ENCODE results near the gene DENND1A. TPM values are rescaled to one million over a fixed set of nuclear protein-coding genes. Genes with fewer than 3 reads are reported as not detected.

Gene DENND1A
- total and polyA plus RNA-seq, 2 experiments from 2014 or later = 13.1 to 28.7 TPM

DNA sequence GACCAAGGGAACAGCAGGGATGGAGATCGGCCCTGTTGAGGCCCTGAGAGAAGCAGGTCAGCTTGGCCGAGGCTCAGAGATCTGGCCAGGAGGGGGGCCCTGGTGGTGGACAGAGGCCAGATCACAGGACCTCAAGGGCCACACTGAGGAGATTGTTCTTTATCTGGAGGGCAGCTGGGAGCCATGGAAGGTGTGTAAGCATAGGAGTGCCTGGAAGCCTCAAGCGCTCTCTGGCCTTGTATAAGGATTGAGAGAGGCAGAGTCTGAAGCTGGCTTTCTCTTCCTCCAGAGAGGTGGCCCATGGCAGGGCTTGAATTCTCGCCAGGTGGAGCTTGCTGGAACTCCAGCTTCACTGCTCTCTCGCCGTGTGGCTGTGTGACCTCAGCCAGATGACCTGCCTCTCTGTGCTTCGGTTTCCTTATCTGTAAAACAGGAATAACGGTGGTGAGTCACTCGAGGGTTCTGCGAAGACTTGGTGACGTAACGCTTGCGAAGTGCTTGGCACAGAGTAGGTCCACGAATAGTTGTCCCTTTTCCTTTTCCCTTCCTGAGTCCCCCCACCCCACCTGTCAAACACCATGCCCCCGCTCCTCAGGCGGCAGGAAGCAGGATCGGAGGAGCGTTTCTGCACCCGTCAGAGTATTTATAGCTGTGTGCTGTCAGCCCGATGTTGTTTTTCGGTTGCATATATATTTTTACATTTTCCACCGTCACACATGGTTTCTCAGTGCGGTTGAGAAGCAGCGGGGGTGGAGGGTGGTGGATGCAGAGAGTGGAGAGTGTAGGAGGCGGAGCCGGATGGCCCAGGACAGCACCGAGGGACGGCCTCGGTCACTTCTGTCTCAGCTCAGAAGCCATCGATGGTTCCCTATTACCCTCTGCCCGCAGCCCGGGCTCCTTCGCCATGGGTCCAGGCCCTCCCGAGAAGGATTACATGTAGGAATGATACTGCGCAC lies 590.9 kb downstream of the DENND1A start:
- Histone ChIP-seq H3K27me3 (ENCODE audit: insufficient read depth) (no peaks in the 10 kb centered on the region), H4K20me1 (replicated peaks; ENCODE audit: insufficient read depth) (no peaks in the 10 kb centered on the region), H2AFZ (peak overlapping the region; percentile 96), H3K36me3 (ENCODE audit: insufficient read depth) (no peaks in the 10 kb centered on the region), H3K4me1 (ENCODE audit: insufficient read depth) (peaks cover 18% of the 10 kb centered on the region; the same call in 1 of the 2 replicates), H3F3A (replicated peaks; ENCODE audit: low read depth) (no peaks in the 10 kb centered on the region), H3K27ac (ENCODE audit: low read depth) (no peak overlapping the region), H3K79me2 (replicated peaks; ENCODE audit: insufficient read depth) (no peaks in the 10 kb centered on the region), H3K9me2 (ENCODE audit: insufficient read depth) (no peaks in the 10 kb centered on the region), H3K4me3 (no peak overlapping the region), H3K4me2 (no peak overlapping the region; the same call in 1 of the 2 replicates)
- Mint-ChIP-seq H3K4me3 (no peak overlapping the region), H3K27ac (0 out of 2 replicates have a peak overlapping the region, but pooled peaks have one; percentile 66), H3K36me3 (ENCODE audit: low read depth) (no peaks in the 10 kb centered on the region), H3K27me3 (ENCODE audit: insufficient read depth, low read depth, poor library complexity) (peaks cover 8% of the 10 kb centered on the region), H3K4me1 (peaks cover 33% of the 10 kb centered on the region), H3K9me3 (no peaks in the 10 kb centered on the region)
- no peak for TF ChIP-seq STAT1 (IDR thresholded peaks at IDR 0.05; ENCODE audit: unreplicated experiment)
- DNase-seq (ENCODE audit: low spot score) (no peak), ATAC-seq (peak; percentile 38)

- no peaks in the 10 kb centered on the region for H3K36me3 Mint-ChIP-seq (ENCODE audit: low read depth)
- Histone ChIP-seq H3K36me3 (ENCODE audit: insufficient read depth) (no peaks in the 10 kb centered on the region), H3K9me2 (ENCODE audit: insufficient read depth) (no peaks in the 10 kb centered on the region), H3K4me1 (ENCODE audit: insufficient read depth) (peaks cover 18% of the 10 kb centered on the region; the same call in 1 of the 2 replicates), H4K20me1 (replicated peaks; ENCODE audit: insufficient read depth) (no peaks in the 10 kb centered on the region), H3K27ac (ENCODE audit: low read depth) (no peak overlapping the region), H2AFZ (no peak overlapping the region), H3K79me2 (replicated peaks; ENCODE audit: insufficient read depth) (no peaks in the 10 kb centered on the region), H3K27me3 (ENCODE audit: insufficient read depth) (no peaks in the 10 kb centered on the region), H3K4me2 (no peak overlapping the region), H3K4me3 (no peak overlapping the region), H3F3A (replicated peaks; ENCODE audit: low read depth) (no peaks in the 10 kb centered on the region)
- ATAC-seq (no peak), DNase-seq (ENCODE audit: low spot score) (no peak)
- H3K27me3 Mint-ChIP-seq (ENCODE audit: insufficient read depth, low read depth, poor library complexity) = peaks cover 8% of the 10 kb centered on the region
- no peaks in the 10 kb centered on the region for H3K9me3 Mint-ChIP-seq
- no peak overlapping the region for H3K27ac Mint-ChIP-seq
- H3K4me1 Mint-ChIP-seq = peaks cover 33% of the 10 kb centered on the region
- no peak overlapping the region for H3K4me3 Mint-ChIP-seq
- TF ChIP-seq EZH2phosphoT487 (IDR thresholded peaks at IDR 0.05; ENCODE audit: unreplicated experiment) (no peak), ETS1 (IDR thresholded peaks at IDR 0.05) (no peak), EZH2 (IDR thresholded peaks at IDR 0.05; ENCODE audit: low read depth, unreplicated experiment) (no peak), REST (IDR thresholded peaks at IDR 0.05; ENCODE audit: unreplicated experiment) (no peak), ZNF331 (CRISPR knock-in tag; IDR thresholded peaks at IDR 0.05; ENCODE audit: low read depth) (no peak), POLR2AphosphoS5 (IDR thresholded peaks at IDR 0.05; ENCODE audit: low read depth) (no peak)
- TF ChIP-seq, protein P1, sequence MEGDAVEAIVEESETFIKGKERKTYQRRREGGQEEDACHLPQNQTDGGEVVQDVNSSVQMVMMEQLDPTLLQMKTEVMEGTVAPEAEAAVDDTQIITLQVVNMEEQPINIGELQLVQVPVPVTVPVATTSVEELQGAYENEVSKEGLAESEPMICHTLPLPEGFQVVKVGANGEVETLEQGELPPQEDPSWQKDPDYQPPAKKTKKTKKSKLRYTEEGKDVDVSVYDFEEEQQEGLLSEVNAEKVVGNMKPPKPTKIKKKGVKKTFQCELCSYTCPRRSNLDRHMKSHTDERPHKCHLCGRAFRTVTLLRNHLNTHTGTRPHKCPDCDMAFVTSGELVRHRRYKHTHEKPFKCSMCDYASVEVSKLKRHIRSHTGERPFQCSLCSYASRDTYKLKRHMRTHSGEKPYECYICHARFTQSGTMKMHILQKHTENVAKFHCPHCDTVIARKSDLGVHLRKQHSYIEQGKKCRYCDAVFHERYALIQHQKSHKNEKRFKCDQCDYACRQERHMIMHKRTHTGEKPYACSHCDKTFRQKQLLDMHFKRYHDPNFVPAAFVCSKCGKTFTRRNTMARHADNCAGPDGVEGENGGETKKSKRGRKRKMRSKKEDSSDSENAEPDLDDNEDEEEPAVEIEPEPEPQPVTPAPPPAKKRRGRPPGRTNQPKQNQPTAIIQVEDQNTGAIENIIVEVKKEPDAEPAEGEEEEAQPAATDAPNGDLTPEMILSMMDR (conservative IDR thresholded peaks at IDR 0.05; ENCODE audit: low read depth in 2 of 2) = no peak
These were observed 592.0 kb downstream of the DENND1A start for GRCh38 chr9:123337971-123338370.
